DMS53 (cell line): ENCODE measurements around the gene EIF3A.
"Not testable (repeated sequence)": the region's sequence is repeated elsewhere in the genome, so short reads cannot be mapped to it uniquely, and the experiment has no call there.

ENCODE experiments used
- DNase-seq: peaks from one replicate; lab custom pipeline; 2025; lab: John Stamatoyannopoulos, UW

Gene EIF3A

DNA sequence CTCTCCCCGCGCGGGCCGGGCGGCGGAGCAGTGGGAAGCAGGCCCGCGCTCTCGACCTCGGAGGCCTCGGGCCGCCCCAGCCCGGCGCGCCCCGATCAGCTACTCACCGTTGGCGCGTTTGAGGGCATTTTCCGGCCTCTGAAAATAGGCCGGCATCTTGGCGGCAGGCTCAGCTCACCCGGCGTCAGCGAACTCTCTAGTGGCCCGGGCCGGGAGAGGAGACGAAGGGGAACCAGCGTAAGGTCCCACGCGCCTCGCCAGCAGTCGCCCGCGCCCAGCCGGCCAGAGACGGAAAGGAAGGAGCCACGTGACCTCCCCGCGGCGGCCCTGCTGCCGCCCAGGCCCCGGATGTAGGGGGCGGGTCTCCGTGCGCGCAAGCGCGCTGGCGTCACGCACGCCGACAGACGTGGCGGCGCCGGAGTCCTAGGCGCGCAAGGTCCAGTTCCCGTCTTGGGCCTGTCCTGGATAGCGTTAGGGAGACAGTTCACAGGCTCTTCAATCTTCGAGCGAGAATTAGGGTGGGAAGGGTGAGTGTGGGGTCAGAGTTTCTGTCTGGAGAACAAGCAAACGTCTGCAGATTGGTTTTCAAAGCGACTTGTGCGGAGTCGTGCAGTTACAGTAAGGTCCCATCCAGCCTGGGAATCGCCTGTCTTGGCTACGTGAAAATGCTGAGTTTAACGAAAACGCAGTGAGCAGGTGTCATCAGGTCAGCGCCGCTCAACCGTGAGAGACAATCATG is at the start of gene EIF3A:
TSS of gene EIF3A (minus strand) at position 297 of the 739 bp plus-strand sequence. CDS start at position 156, 141 bp downstream.
- peak; percentile 97 for DNase-seq

GRCh38 chr10:119129721-119130120 is 49.1 kb upstream of the EIF3A start:
- no peak for DNase-seq

DNA sequence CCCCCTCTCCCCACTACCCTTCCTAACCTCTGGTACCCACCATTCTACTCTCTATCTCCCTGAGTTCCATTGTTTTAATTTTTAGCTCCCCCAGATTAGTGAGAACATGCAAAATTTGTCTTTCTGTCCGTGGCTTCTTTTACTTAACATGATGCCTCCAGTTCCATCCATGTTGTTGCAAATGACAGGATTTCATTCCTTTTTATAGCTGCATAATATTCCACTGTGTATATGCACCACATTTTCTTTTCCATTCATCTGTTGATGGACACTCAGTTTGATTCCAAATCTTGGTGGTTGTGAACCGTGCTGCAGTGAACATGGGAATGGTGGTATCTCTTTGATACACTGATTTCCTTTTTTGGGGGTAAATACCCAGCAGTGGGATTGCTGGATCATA is 45.3 kb upstream of the EIF3A start:
- DNase-seq: no peak

GRCh38 chr10:119120875-119121274 is 40.3 kb upstream of the EIF3A start:
- no peak for DNase-seq

GRCh38 chr10:119120413-119120867 is 39.8 kb upstream of the EIF3A start:
- peak; percentile 11 for DNase-seq

DNA sequence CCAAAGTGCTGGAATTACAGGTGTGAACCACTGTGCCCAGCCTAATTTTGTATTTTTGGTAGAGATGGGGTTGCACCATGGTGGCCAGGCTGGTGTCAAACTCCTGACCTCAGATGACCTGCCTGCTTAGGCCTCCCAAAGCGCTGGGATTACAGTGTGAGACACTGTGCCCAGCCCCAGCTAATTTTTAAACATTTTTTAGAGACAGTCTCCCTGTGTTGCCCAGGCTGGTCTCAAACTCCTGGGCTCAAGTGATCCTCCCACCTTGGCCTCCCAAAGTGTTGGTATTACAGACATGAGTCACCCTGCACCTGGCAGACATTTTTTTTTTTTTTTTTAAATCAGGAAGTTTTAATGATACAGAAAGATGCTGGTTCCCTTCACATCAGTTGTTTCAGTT is 38.8 kb upstream of the EIF3A start:
- peak; percentile 48 for DNase-seq

DNA sequence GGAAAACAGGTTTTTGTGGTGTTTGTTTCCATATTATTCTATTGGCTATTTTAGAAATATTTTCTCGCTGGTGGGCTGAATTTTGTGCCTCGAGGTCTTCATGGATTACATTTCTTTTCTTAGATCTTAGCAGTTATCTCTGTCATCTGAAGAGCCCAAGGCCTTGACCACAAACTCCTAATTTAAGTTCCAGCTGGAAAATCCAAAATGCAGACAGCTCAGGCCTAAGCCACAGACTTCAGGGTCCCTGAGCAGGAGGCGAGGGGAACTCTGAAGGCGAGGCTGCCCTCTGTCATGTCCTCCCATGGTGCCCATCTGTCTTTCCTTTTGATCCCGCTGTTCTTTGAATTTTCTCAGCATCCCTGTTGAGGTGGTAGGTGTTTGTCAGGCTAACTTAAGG is 37.6 kb upstream of the EIF3A start:
- DNase-seq: no peak

DNA sequence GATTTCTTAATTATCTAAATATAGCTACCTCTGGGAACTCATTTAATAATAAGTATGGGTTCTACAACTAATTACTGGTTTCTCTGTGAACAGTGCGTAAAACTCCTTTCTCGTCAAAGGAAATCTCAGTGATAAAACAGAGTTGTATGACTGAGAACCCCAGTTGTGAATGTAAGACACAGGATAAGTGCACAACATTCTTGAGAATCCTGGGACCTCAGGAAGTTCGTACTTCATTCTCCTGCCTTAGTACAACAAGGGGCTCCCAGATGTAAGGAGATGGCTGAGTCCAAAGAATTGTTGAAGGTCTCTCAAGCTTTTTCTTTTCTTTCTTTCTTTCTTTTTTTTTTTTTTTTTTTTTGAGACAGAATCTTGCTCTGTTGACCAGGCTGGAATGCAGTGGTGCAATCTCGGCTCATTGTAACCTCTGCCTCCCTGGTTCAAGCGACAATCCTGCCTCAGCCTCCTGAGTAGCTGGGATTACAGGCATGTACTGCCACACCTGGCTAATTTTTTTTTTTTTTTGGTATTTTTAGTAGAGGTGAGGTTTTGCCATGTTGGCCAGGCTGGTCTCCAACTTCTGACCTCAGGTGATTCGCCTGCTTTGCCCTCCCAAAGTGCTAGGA is 35.8 kb upstream of the EIF3A start:
- DNase-seq: no peak

DNA sequence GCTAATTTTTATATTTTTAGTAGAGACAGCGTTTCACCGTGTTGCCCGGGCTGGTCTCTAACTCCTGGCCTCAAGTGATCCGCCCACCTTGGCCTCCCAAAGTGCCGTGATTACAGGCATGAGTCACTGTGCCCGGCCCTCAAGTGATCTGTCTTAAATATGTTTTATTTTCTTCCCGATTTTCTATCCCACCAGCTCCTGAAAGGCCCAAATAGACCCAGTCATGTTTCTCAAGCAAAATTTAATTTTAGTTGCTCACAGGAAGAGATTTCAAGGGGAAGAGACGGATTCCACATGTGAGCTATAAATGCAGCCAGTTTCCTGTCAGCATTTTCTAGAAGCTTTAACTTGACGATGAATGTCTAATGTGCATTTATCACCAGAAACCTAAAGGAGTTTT is 35.3 kb upstream of the EIF3A start:
- DNase-seq: no peak

DNA sequence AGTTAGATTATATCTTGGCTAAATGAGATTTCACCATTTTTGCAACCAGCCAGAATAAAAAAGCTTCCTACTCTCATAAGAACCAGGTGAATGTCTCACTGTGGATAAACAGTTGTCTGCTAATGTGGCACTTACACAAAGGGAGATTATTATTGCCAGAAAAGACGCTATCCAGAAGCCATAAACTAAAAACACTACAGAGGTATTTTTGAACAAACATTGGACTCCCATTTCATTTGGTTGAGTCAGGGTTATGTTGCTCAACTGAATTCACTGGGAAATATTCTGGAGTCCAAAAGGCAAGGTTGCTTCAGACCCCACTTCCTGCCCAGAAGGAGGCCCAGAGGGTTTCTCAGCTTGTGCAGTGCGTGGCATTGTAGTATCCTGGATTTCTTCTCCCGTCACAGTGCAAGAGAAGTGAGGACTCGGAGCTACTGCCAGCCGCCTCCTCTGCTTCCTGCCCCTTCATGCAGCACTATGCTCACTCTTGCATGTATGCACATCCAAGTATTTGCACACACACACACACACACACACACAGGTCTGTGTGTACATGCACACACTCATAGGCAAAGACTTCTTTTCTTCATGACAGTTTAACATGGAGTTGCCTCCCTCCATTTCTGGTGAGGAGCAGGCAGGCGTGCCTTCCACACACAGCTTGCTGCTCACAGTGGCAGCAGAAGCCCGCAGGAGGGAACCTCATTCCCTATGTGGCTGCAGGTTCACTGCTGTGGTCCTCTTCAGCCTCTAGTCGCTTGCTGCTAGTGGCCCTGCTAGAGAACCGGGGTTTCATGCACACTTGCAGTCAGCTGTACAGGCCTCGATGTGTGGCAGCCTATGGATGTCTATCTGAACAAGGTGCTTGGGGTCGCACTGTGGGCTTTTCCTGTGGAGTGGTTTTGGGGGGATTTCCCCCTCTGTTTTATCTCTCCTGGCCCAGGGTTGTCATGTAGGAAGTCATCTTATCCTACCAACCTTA is 33.4 kb upstream of the EIF3A start:
- DNase-seq: no peak

GRCh38 chr10:119112056-119112455 is 31.4 kb upstream of the EIF3A start:
- DNase-seq: no peak

DNA sequence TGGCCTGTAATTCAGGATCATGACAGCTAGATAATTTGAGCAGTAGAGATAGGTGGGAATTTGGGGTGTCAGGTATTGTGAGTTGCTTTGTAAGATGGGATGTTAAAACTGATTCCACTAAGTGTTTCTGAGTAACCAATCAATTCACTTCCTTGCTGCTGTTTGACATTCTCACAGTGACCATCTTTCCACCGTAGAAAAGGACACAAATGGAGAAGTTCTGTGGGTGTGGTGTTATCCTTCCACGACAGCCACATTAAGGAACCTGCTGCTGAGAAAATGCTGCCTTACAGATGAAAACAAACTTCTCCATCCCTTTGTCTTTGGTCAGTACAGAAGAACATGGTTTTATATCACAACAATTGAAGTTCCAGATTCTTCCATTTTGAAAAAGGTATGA is 27.2 kb upstream of the EIF3A start:
- not testable (repeated sequence) for DNase-seq

- DNase-seq: not testable (repeated sequence)
Measured at GRCh38 chr10:119107106-119107505, 26.5 kb upstream of the EIF3A start.

DNA sequence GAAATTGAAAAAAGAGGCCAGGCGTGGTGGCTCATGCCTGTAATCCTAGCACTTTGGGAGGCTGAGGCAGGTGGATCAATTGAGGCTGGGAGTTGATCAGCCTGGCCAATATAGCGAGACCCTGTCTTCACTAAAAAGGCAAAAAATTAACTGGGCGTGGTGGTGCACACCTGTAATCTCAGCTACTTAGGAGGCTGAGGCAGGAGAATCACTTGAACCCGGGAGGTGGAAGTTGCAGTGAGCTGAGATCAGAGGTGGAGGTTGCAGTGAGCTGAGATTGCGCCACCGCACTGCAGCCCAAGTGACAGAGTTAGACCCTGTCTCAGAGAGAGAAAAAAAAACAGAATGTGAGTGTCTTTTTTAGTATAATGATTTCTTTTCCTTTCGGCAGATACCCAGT is 25.3 kb upstream of the EIF3A start:
- not testable (repeated sequence) for DNase-seq

DNA sequence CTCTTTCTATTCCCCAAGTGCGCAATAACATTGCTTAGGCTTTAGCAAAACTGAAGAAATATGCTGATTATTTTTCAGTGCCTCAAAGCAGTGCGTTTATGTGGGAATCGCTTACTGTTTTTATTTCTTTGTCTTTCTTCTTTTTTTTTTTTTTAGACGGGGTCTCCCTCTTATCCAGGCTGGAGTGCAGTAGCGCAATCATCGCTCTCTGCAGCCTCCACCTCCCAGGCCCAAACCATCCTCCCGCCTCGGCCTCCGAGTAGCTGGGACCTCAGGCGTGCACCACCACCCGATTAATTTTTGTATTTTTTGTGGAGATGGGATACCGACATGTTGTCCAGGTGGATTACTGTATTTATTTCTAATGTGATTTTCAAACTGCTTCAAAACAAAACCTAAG is 24.5 kb upstream of the EIF3A start:
- no peak for DNase-seq

DNA sequence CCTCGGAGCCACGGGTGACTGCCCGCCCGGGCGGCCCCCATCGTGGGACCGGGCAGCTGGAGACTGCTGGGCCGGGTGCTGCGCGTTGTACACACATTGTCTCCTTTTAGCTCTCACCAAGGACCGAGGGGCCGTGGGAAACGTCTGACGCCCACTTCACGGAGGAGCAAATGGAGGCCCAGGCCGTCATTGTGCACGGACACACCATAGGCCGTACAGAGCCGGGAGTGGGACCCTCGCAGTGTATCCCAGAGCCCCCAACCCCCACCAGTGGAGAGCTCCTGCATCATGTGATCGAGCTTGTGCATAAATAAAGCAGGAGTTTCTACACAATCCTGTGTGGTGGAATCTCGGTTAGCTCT is 24.0 kb upstream of the EIF3A start:
- peak; percentile 67 for DNase-seq

- DNase-seq: peak; percentile 86
Measured at GRCh38 chr10:119103903-119104653, 23.5 kb upstream of the EIF3A start, which contains the start of gene DENND10. Gene DENND10, plus strand, starts transcription at chr10:119104113. Its CDS starts 30 bp downstream, at chr10:119104143.

DNA sequence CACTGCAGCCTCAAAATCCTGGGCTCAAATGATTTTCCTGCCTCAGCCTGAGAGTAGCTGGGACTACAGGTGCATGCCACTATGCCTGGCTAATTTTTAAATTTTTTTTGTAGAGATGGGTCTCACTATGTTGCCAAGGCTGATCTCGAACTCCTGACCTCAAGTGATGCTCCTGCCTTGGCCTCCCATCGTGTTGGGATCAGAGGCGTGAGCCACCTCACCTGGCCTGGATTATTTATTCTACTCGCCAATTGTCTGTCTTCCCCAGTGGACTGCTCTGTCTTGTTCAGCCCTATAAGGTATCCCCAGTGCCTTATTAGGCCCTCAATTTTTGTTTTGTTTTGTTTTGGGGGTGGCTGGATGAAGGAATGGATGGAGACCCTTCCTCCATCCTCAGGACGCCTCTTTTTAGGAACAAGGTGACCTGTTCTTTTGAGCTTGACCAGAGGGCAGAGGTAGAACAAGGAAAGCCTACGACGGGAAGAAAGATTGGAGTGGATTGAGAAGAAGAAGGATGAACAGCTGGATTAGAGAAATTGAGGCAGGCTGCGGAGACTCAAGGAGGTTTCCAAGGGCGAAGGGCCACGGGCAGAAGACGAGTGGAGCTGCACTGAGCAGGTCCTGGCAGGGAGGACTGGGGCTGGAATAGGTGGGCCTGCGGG is 22.8 kb upstream of the EIF3A start:
- DNase-seq: peak; percentile 32

GRCh38 chr10:119101366-119102098 is 20.9 kb upstream of the EIF3A start:
- peak; percentile 72 for DNase-seq
